KBM-7 (cell line): ENCODE results near the gene SOAT2.
"Not testable (repeated sequence)": the region's sequence is repeated elsewhere in the genome, so short reads cannot be mapped to it uniquely, and the experiment has no call there.

ENCODE experiments used
- DNase-seq: peaks from one replicate; pipeline ENCODE4 v3.0.0-alpha.2; 2015
- in situ Hi-C: fragments of 300-500 bp; cut with MboI; formaldehyde crosslinking; loops from 2 replicates; pipeline ENCODE4 v1.14.3; 2020; ENCODE audit warnings: low sequenced_read_pairs, low pct_unique_long_range_greater_than_20kb, mixed read lengths

SOAT2 gene

GRCh38 chr12:53098354-53098981, 4.8 kb upstream of the SOAT2 start:
- in situ Hi-C loops = no loop called here
- no peak for DNase-seq

DNA sequence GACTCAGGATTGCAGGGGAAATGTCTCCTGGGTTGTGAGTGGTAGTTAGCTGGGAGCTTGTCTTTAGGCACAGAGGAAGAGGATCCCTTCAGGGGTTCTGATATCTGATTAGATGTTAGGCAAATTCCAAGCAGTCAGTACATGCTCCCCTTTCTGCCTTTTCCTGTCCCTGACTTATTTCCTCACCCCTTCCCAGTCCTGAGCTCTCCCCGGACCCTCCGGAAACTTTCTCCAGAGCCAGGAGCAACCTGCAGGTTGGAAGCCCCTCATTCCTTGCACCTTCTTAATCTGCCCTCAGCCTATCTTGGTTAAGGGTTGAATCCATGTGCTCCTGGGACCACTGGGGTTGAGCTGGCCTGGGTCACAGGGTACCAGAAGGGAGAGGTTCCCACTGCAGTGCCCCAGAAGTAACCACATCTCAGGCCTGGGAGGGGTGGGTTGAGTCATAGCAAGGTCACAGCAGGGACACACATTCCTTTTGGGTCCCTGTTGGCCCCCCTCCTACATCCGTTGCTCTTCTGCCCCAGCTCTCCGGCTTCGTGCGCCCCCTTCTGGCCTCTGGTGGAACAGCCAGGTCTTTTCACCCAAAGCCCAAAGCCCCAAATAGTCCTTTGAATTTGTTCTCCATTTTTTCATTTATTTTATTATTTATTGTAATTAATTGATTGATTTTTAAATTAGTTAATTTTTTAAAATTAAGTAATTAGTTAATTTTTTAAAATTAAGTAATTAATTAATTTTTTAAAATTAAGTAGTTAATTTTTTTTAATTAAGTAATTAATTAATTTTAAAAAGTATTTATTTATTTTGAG, 4.0 kb upstream of the SOAT2 start:
- DNase-seq = peak; percentile 92
- in situ Hi-C loops = no loop called here

- DNase-seq = no peak
- in situ Hi-C loops = no loop called here
These were observed 2.7 kb upstream of the SOAT2 start for GRCh38 chr12:53100466-53101151.

DNA sequence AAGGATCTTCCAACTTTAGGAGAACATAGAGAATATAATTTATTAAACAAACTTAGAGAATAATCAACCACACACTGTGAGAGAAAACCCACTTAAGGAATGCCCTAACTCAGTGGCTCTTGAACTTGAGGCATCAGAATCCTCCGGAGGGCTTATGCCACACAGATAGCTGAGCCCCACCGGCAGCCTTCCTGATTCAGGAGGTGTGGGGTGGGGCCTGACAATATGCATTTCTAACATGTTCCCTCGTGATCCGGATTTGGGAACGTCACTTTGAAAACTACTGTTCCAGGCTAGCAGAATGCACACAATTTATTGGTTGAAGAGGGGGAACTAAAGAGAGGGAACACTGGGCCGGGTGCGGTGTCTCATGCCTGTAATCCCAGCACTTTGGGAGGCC, 2.0 kb upstream of the SOAT2 start:
- no peak for DNase-seq
- in situ Hi-C loops = no loop called here

DNA sequence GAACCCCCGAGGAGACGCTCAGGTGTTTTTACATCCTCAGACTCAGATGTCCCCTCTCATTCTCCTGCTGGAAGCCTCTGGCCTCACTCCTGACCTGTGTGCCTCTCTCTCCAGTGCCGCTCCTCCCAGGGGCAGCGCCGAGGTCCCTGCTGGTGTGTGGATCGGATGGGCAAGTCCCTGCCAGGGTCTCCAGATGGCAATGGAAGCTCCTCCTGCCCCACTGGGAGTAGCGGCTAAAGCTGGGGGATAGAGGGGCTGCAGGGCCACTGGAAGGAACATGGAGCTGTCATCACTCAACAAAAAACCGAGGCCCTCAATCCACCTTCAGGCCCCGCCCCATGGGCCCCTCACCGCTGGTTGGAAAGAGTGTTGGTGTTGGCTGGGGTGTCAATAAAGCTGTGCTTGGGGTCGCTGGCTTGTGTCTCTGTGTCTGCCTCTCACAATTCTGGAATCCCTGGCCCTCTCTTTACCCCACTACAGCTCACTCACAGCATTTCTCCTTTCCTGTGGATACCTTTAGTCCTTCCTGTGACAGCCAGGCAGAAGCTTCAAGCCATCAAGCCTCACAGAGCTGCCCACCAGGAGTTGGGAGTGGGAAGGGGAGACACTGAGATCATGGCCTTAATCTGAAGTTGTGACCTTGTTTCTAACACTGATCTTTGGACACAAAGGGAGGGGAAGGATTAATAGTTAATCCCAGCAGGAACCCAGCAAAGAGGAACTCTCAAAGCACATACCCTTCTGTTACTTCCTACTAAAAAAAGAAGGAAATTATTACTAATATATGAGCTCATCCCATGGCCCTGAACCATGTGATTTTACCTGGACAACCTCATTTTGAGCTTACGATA, 1.1 kb upstream of the SOAT2 start:
- no peak for DNase-seq
- in situ Hi-C loops = no loop called here

- peak; percentile 73 for DNase-seq
- in situ Hi-C loops = no loop called here
These were observed 597 bp downstream of the SOAT2 start for GRCh38 chr12:53103860-53104305.

GRCh38 chr12:53105256-53105655, 2.0 kb downstream of the SOAT2 start:
- DNase-seq = no peak
- in situ Hi-C loops = no loop called here

DNA sequence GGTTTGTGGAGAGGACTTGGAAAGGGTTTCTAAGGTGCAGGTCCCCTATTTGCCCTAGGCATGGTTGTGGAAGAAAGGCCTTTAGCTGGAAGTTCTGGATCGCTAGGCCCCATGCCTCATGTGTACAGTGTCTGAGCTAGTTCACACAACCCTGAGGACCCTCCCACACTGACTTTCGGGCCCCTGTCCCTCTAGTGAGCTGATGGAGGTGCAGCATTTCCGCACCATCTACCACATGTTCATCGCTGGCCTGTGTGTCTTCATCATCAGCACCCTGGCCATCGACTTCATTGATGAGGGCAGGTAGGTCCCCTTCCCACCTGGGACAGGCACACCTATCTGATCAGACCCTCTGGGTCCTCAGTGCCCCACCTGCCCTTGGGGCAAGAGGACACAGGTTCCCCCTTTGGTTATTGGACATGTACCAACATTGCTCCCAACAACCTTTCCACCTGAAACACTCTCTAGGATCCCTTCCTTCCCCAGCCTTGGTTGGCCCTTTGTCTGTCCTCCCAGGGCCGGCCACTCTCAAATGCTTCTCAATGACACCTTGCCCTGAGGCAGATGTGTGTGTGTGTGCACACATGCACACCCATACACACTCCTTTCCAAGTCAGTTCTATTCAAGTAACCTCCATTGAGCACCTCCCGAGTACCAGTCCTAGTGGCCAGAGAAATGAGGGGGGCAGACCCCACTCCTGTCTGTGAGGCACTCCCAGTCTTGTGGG, 2.6 kb downstream of the SOAT2 start:
- DNase-seq = no peak

DNA sequence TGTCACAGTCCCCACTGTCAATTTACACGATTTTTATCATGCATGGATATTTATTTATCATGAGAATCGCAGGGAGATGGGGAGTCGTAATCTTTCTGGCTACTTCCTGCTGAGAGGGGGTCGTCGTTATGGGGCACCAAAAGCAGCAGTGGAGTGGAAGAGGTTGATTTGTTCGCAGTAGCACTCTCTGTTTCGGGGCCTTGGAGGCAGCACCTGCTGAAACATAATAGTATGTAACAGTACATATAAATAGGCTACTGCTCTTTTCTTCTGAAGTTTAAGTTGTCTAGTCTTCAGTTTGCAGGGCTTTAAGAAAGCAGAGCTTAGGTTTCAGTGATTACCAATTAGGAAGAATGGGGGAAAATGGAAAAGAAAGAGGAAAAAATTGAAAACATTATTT, 3.8 kb downstream of the SOAT2 start:
- in situ Hi-C loops = no loop called here

More for the DNA sequence above, 2.6 kb downstream of the SOAT2 start:
- in situ Hi-C loops = no loop called here

DNA sequence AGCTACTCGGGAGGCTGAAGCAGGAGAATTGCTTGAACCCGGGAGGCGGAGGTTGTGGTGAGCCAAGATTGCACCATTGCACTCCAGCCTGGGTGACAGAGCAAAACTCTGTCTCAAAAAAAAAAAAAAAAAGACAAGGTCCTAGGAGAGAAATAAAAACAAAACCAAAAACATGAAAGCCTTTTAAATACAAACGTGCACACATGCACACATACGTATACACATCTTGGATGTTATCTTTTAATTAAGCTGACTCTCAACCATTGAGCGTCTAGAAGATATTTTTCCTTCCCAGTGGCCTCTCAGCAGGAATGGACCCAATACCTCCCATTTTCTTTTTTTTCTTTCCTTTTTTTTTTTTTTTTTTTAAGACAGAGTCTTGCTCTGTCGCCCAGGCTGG, 9.1 kb downstream of the SOAT2 start:
- DNase-seq, in situ Hi-C loops: not testable (repeated sequence)

More for the DNA sequence above, 3.8 kb downstream of the SOAT2 start:
- DNase-seq = no peak

- DNase-seq = no peak
- in situ Hi-C loops = no loop called here
These were observed 9.9 kb downstream of the SOAT2 start for GRCh38 chr12:53113136-53113705.

- DNase-seq = no peak
- in situ Hi-C loops = no loop called here
These were observed 10.7 kb downstream of the SOAT2 start for GRCh38 chr12:53113951-53114350.

DNA sequence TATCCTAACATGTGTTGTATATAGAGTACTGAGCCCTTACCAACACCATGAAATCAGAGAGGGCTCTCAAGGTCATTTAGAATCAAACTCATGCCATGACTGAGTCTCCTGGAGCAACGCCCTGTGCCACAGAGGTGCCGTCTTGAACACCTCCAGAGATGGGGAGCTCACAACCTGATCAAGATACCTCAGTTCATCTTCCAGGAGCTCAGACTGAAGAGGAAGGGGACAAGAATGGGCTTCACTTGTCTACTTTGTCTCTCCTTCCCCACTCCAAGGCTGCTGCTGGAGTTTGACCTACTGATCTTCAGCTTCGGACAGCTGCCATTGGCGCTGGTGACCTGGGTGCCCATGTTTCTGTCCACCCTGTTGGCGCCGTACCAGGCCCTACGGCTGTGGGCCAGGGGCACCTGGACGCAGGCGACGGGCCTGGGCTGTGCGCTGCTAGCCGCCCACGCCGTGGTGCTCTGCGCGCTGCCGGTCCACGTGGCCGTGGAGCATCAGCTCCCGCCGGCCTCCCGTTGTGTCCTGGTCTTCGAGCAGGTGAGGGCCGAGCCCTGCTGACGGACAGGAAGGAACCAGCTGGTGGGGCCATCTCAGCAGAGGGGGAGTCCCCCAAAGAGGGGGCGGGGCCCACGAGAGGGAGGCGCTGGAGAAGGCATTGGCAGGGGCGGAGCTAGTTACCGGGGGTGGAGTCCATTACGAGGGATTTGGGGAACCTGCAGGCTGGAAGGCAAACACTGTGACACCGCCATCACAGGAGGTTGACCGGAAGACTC, 12.0 kb downstream of the SOAT2 start:
- no peak for DNase-seq
- in situ Hi-C loops = no loop called here

- DNase-seq = no peak
- in situ Hi-C loops = no loop called here
These were observed 12.8 kb downstream of the SOAT2 start for GRCh38 chr12:53115891-53116648.

DNA sequence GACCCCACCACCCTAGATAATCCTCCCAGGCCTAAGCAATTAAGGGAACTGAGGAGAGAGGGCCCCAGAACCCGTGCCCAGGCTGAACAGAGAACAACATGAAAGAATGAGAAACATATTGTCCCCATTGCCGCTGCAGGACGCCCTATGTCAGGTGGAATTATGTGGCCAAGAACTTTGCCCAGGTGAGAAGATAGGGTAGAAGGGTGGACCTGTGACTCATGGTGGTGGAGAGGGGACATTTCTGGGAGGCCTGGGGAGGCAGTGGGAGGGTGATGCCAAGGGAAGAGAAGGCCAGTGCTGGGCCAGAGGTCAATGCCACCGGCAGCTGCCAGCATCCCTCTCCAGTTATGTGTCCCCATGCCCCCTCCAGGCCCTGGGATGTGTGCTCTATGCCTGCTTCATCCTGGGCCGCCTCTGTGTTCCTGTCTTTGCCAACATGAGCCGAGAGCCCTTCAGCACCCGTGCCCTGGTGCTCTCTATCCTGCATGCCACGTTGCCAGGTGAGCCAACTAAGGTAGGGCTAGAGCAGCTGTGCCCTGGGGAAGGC, 15.5 kb downstream of the SOAT2 start:
- no peak for DNase-seq
- in situ Hi-C loops = no loop called here

DNA sequence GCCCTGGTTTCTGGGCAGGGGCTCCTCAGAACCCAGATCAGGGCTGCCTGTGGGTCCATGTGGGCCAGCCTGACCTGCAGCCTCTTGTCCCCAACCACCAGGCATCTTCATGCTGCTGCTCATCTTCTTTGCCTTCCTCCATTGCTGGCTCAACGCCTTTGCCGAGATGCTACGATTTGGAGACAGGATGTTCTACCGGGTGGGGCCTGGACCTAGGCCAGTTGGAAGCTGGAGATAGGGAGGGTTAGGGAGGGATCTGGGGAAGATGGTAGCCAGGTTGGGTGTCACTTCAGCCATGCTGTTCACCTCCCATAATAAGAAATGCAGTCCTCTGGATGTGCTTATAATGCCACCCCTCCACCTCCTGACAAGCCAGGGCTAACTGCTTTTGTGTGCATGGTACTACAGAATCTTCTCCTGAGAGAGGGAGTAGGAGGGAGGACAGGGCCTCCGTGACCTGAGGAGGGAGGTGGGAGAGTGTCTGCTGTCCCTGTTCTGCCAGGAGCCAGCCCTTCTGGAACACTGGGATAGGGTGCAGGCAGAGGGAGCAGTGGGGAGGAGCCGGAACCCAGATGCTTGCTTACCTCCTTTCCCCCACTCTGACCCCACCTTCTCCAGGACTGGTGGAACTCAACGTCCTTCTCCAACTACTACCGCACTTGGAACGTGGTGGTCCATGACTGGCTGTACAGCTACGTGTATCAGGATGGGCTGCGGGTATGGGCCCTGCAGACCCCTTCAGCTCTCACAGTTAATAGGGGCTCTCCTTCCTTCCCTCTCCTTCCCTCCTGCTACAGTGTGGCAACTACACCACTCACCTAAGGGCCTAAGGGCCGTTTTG, 17.6 kb downstream of the SOAT2 start:
- DNase-seq = no peak
- in situ Hi-C loops = no loop called here
